ENCODE results near the gene GTF2I. TPM values are rescaled to one million over a fixed set of nuclear protein-coding genes. Genes with fewer than 3 reads are reported as not detected.
"Not testable (repeated sequence)": the region's sequence is repeated elsewhere in the genome, so short reads cannot be mapped to it uniquely, and the experiment has no call there.

GTF2I gene
- total RNA-seq, 4 donors from 2014 or later = 144 to 191 (median 156) TPM

DNA sequence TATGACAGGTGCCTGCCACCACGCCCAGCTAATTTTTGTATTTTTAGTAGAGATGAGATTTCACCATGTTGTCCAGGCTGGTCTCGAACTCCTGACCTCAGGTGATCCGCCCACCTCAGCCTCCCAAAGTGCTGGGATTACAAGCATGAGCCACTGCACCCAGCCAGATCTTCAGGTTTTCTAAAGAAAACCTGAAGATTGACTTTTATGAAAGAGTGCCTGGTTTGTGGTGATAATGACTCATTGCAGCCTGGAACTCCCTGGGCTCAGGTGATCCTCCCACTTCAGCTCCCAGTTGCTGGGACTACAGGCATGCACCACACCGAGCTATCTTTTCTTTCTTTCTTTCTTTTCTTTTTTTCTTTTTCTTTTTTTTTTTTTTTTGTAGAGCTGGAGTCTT, 141.1 kb downstream of the GTF2I start:
- DNase-seq (ENCODE audit: low spot score in 2 of 2); H3K4me3 ChIP-seq (ENCODE audit: low read depth, poor library complexity, severe bottlenecking); intact Hi-C loops (cut with DNase I; ENCODE audit: low total_unique reads): not testable (repeated sequence)
- WGBS, 2 donors = 71 to 75% methylated on average over 1 of the region's 4 CpGs

Other genes with a start within 250 kb of the GTF2I start
- gene GTF2IRD1, start 203.8 kb upstream of the GTF2I start, total RNA-seq = 10 to 100 TPM; 28.5 to 49.9 (median 43.2) TPM
- 1 to 10 TPM in 2 of 4 donors, under 1 TPM in 1, not detected in 1; 0.97 to 2.2 (median 1.2) TPM for gene NCF1, start 116.3 kb downstream of the GTF2I start, total RNA-seq
- gene GTF2IRD2, start 193.9 kb downstream of the GTF2I start, total RNA-seq = 10 to 100 TPM in 3 of 4 donors, 1 to 10 TPM in 1; 5.4 to 14.5 (median 14.4) TPM

All from lower leg skin (tissue), 4 donors.